Measurements from ENCODE around the gene PLA2G7.

DNA sequence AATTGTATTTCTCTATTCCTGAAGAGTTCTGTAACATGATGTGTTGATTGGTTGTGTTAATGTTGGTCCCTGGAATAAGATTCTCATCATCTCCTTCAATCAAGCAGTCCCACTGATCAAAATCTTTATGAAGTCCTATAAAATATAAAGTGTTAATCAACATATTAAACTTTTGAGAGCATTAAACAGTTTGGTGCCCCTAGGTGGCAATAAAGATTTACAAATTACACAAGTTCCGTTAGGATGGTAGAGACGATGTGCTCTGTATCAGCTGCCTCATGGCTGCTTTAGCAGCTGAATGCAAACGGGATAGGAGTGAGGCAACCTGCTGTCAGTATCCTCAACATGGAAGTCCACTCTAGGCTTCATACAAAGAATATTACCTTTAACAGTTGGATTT lies 30.6 kb downstream of the PLA2G7 start:
- no peak for TF ChIP-seq POLR2AphosphoS5 (IDR thresholded peaks at IDR 0.05; ENCODE audit: low read depth, low read length)
- TF ChIP-seq, protein P1, sequence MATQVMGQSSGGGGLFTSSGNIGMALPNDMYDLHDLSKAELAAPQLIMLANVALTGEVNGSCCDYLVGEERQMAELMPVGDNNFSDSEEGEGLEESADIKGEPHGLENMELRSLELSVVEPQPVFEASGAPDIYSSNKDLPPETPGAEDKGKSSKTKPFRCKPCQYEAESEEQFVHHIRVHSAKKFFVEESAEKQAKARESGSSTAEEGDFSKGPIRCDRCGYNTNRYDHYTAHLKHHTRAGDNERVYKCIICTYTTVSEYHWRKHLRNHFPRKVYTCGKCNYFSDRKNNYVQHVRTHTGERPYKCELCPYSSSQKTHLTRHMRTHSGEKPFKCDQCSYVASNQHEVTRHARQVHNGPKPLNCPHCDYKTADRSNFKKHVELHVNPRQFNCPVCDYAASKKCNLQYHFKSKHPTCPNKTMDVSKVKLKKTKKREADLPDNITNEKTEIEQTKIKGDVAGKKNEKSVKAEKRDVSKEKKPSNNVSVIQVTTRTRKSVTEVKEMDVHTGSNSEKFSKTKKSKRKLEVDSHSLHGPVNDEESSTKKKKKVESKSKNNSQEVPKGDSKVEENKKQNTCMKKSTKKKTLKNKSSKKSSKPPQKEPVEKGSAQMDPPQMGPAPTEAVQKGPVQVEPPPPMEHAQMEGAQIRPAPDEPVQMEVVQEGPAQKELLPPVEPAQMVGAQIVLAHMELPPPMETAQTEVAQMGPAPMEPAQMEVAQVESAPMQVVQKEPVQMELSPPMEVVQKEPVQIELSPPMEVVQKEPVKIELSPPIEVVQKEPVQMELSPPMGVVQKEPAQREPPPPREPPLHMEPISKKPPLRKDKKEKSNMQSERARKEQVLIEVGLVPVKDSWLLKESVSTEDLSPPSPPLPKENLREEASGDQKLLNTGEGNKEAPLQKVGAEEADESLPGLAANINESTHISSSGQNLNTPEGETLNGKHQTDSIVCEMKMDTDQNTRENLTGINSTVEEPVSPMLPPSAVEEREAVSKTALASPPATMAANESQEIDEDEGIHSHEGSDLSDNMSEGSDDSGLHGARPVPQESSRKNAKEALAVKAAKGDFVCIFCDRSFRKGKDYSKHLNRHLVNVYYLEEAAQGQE (IDR thresholded peaks at IDR 0.05; ENCODE audit: insufficient read depth in 1 of 2, low read depth in 2 of 2, low read length in 1 of 2): no peak

Data from Panc1 (cell line).